ENCODE data around the gene SAXO1.

The SAXO1 gene

DNA sequence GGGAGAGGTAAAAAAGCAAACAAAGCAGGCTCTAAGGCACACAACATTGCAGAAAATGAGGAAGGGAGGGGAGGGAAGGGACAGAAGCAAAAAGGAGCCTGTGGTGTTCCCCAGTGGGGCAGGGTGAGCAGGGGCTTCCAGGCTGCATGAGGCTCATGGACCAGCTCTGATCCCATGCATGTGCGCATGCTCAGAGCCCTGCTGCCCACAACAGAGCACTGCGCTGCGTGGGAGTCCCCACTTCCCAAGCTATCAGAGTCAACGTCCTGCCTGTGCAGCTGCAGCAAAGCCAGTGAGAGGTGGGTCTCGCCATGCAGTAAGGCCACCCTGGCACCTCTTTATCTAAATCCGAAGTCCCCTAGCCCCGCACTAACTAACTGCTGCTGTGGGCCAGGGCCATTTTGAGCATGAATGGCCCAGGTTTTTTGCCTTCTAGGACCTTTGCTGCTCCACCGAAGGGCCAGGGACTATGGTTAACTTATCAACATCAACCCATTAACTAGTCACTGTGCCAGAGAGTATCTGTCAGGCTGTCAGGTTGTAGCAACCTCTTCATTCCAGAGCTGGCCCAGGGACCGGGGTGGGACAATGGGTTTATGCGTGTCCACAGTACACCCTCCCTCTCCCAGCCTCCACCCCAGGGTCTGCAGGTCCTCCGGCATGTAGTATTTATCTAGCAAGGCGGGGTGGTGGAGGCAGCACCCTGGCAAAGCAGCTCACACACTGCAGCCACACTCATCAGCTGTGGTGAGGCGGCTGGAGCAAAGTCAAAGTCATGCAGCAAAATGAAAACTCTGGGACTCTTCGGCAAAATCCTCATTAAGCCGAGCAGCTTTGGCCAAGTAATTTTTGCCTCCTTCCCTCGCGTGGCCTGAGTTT is 123.6 kb downstream of the SAXO1 start:
- DNase-seq = no peak

DNA sequence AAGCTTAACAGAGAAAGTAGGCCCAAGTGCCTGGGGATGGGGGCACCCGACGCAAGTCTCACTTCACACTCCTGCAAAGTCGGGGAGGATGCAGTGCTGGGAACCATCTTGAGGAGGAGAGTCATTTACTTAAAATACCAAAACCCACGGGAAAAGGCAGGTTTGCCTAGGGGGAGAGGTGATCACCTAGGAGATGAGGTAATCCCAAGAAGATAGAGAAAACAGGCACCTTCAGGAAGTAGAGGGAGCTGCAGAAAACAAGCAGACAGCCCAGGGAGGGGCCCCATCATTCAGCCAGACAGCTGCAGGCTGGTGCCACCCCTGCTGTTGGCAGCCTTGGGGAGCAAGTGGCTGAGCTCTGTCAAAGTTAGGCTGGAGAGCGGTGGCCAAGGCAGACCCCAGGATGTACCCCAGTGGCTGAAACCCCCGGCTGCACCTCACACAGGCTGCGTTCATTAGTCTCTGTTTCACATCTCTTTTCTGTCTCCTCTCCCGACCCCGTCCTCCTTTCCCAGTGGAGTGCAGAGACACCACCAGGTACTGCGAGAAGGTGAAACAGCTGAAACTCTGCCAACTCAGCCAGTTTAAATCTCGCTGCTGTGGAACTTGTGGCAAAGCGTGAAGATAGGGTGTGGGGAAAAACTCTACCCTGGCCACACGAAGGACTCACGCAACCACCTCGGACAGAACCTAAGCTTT is 124.9 kb downstream of the SAXO1 start:
- DNase-seq = no peak

DNA sequence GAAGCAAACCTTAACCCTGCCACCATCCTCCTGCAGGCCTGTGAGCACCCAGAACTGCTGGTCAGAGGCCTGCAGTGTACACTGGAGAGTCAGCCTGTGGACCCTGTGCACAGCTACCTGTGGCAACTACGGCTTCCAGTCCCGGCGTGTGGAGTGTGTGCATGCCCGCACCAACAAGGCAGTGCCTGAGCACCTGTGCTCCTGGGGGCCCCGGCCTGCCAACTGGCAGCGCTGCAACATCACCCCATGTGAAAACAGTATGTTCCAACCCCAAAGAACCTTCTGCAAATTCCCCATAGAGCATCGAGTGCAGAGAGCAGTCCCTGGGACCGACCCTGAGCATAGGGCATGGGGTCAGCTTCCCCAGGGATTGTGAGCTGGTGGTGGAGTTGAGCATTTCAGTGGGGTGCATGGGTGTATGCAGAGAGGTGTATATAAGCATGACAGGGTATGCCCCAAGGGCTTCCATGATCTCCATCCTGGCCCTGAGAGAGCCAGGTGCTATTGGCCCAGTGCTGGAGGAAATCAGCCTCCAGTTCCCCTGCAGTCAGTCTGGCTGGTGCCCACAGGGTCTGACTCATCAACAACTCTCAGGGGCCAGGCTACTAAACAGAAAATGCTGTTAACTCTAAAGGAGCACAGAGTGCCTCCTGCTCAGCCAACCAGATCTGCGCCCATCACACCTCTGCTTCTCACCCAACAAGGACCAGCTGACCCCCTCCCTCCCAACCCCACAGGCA is 126.2 kb downstream of the SAXO1 start:
- DNase-seq = peak; percentile 74

DNA sequence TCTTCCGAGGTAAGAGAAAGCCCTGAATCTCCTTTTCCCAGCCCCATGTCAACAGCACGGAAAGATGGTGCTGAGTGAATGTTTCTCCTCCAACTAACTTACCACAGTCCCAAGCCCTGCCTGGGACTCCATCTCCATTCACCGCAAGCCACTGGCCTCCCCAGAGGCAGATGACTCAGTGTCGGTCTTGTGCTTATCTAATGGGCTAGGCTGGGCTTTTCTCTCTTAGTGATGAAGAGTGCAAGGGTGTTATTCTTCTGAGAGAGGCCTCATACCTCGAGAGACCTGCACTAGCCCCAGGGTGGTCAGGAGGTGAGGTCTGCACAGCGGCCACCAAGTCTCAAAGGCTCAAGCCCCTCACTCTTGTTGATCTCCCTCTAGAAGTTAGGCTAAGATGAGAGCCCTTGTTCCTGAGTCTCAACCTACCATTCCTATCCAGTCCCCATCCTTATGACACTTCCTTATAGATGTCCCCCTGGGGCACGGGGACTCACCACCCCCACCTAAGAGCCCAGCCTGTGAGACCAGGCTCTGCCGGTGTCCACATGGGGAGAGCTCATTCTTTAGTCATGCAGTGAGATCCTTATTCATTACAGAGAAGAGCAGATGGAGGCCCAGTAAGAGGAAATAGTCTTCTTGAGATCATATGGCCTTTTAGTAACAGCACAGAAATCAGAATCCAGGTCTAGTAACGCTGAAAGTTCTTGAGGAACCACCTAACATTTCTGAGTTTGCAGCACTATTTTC is 127.0 kb downstream of the SAXO1 start:
- DNase-seq = peak; percentile 90

DNA sequence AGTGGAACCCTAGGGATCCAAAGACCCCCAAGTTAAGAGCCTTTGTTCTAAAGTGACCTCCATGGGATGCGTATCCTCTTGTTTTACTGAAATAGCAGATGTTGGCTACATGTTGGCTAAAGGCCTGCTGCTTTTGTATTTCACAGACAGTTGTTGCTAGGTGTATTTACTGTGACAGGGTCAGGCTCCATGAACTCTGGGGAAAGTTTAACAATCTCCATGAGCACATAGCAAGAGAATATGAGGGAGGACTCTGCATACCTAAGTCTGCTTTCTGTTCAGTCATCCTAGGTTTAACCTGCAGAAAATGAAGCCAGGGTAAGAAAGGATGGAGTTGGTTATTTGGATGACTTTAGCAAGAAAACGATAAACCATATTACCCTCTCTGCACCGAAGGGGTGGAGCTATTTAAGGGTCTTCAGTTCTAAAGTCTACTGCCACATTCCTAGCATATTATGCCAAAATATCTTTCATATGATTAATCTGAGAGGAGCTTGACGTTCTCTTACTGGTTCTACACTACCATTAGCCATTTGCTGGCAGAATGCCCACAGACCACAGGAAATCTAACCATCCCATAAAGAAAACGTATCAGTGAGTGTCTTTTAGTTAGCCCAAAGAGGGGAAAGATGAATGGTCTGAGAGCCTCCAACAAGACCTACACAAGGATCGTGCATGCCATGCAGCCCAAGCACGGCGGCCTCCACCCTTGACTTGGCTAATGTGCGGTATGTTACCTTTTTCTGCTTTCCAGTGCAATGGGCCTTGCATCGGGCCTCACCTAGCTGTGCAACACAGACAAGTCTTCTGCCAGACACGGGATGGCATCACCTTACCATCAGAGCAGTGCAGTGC is 127.8 kb downstream of the SAXO1 start:
- DNase-seq = peak; percentile 94

DNA sequence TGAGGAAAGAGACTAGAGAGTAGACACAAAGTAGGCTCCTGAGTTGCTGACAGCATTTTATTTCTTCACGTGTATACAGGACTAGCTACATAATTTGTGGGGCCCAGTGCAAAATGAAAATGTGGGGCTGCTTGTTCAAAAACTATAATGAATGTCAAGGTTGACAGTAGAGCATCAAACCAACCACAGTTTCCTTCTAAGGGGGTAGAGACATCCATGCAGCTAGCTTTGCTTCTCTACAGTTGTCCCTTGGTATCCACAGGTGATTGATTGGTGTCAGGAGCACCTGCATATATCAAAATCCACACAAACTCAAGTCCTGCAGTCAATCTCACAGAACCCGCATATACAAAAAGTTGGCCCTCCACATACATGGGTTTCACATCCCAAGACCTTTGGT is 129.6 kb downstream of the SAXO1 start:
- DNase-seq = no peak

DNA sequence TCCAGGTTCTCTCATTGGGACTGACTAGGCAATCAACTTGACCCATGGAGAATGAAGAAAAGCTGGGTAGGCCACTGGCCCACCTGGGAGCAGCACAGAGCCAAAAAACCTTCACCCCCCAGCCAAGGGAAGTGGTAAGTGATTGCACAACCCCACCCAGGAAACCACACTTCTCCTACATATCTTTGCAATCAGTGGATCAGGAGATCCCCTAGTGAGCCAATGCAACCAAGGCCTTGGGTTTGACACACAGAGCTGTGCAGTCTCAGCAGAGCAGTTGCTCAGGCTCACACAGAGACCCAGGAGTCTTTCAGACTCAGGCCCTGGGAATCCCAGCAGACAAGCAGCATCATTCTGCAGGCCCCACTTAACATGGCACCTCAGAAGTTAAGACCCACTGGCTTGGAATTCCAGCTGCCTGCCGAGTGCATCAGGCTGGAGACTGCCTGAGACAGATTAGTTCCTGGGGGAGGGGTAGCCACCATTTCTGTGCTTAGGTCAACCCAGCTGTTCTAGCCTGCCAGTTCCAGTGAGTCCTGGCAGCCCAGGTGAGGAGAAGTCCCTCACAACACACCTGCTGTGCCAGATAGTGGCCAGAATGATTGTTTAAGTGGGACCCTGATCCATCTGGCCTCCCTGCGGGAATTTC is 136.4 kb downstream of the SAXO1 start:
- DNase-seq = no peak

DNA sequence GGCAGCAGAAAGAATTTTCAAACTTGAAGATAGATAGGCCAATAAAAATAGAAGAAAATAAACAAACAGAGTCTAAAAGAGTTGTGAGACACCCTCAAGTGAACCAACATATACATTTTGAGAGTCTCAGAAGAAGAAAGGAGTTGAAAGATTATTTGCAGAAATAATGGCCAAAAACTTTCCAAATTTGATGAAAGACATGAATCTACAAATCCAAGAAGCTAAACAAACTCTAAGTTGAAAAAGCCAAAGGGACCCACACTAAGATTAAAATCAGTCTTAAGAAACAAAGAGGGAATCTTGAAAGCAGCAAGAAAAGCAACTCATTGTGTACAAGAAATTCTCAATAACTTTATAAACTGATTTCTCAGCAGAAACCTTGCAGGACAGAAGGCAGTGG is 137.0 kb downstream of the SAXO1 start:
- no peak for DNase-seq

DNA sequence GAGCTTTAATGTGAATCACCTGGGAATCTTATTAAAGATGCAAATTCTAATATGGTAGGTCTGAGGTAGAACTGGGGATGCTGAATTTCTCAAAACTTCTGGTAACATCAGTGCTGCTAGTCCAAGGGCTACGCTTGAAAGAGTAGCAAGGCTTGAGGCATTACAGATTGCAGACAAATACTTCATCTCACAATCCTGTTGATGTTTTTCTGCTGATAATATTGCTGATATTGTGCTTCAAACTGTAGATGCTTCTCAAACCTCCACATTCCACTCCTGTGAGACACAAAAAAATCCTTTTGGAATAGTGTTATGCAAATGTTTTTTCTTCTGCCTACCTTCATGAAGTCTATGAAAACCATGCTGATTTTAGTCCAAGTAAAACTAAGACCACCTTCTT is 139.5 kb downstream of the SAXO1 start:
- no peak for DNase-seq

DNA sequence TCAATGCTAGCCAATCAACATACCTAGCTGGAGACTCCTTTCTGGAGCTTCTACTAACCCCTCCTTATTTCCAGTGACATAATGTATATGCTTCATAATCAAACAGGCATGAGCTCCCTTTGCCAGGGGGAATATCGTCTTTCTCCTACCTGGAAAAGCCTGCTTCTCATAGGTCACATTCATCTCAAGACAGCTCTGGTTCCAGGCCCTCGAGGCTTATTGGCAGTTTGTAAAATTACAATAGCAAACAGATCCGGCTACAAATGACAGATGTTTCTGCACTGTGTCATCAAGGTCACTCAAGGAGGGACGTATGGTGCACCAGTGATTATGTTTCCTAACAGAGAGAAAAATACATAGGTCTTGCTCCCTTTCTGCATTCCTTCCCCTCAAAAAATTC is 140.0 kb downstream of the SAXO1 start:
- DNase-seq = no peak

DNA sequence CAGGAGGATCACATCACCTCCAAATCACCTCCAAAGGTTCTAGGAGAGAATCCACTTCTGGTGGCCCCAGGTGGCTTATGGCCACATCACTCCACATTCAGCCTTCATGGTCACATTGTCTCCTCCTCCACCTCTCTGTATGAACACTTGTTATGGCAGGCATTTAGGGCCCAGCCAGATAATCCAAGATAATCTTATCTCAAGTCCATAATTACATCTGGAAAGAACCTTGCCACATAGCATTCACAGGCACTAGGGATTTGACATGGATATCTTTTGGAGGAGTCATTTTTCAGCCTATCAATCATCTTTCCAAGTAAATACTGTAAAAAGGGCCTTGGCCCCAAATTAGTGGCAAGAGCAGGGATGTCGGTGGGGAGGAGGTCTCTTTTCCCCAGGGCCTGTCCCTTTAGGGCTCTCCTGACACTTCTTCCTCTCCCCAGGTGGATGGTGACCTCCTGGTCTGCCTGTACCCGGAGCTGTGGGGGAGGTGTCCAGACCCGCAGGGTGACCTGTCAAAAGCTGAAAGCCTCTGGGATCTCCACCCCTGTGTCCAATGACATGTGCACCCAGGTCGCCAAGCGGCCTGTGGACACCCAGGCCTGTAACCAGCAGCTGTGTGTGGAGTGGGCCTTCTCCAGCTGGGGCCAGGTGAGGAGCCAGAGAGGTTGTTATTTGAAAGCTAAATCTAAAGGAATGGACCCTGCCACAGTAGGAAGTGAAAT is 140.9 kb downstream of the SAXO1 start:
- DNase-seq = no peak

DNA sequence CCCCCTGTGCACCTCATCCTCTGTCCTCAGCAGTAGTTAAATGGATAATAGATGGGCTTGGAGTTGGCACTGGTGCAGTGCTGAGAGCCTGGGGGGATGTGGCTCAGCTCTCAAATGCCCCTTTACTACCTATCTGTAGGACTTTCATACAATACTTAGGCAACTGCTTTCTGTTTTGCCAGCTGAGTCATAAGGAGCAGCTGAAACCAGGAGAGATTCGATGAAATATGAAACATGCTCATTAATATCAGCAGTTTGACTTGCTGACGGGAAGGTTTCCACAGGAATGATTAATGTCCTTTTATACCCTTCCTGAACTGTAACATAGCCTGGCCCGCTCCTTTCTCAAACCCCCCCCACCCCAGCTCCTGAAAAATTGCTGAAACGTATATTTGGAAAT is 142.6 kb downstream of the SAXO1 start:
- DNase-seq = peak; percentile 71

DNA sequence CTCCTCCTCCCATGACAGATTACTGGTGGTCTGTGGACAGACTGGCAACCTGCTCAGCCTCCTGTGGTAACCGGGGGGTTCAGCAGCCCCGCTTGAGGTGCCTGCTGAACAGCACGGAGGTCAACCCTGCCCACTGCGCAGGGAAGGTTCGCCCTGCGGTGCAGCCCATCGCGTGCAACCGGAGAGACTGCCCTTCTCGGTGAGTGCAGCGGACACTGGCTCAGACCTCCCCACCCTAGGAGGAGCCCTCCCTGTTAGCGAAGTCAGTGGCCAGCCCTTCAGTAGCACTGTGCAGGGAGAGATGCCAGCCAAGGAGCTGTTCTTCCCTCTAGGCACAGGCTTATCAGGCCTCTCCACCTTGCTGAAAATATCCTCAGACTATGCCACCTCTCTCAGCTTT is 143.5 kb downstream of the SAXO1 start:
- no peak for DNase-seq

DNA sequence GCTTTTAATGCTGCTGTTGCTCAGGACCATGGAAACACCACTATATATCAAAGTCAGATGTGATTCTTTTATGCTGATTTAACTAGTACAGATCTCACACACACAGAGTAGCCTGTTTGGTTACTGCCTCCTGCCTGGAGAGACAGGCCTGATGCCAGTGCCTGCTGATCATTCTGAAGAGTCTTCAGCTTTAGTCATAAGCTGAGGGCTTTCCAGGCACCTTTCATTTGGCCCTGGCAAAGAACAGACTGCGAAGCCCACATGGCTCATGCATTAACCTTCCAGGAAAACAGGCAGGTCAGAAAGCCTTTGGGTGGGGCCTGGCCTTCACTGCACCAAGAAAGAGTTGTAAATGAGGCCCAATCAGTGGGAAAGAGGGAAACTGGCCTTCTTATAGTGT is 144.7 kb downstream of the SAXO1 start:
- no peak for DNase-seq

DNA sequence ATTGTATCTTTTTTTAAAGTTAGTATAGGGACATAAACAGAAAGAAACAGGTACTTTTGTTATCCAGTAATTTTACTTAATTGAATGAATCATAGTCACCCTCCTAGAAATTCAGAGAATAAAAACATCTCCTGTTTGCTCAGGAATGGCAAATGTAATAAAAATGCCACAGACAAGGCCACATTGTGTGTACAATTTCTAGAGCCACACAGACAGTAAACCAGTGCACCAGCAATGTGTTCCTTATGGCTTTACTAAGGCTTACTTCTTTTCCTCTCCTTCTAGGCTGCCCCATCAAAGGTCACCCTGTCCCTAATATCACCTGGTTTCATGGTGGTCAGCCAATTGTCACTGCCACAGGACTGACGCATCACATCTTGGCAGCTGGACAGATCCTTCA is 145.5 kb downstream of the SAXO1 start:
- no peak for DNase-seq

DNA sequence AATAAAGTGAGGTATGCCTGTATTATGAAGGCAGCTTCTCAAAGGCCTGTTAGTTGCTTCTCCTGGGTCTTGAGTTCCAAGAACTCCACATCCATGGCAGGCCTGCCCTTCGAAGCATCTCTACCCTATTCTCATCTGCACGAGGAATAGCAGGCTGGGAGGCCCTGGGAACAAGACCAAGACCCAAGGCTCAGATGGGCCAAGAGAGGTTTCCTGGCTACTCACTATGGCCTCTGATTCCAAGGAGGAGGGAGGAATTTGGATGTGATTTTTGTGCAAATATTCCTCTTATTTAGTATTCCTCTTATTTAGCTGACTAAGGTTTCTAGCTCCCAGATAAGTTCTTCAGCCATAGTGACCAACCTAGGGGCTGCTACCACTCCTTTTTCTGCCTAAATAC is 151.3 kb downstream of the SAXO1 start:
- DNase-seq = no peak

DNA sequence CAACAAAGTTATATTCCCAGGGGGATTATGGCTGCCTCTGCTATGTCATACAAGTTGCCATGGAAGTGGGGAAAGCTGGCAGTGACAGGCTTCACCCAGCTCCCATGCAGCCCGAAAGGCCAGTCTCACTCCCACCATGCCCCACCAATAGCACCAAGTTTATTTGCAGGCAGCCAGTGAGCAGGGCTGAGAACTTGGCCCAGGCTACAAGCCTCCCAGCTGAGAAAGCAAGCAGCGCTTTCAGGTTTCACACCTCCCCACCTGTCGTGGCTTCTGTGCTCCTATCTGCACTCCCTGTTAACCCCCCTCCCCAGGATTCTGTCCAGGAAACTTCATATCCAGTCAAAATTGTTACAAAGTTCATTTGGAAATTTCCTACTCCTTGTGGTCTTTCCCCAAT is 155.0 kb downstream of the SAXO1 start:
- no peak for DNase-seq
